GM12891 (cell line): Measurements from ENCODE around the gene GM2A.
A peak's percentile ranks its signal among the peaks of the same experiment; 100 is the strongest.

ENCODE experiments used
- PAX5 ChIP-seq: IDR thresholded peaks from 2 replicates; pipeline ENCODE4 v1.6.1; 2011; ENCODE audit warnings: low read length, moderate library complexity, mild to moderate bottlenecking; ENCODE audit not compliant: insufficient read depth, severe bottlenecking
- POLR2A ChIP-seq: IDR thresholded peaks from 2 replicates; pipeline ENCODE4 v1.6.1; 2011; ENCODE audit warnings: low read depth, low read length, control low read depth
- POLR2AphosphoS5 ChIP-seq: IDR thresholded peaks from 2 replicates; pipeline ENCODE4 v1.6.1; 2011; ENCODE audit warnings: low read depth, low read length, control low read depth
- POU2F2 ChIP-seq: IDR thresholded peaks from 2 replicates; pipeline ENCODE4 v1.6.1; 2011; ENCODE audit warnings: low read depth, mild to moderate bottlenecking, control low read depth, low read length, moderate library complexity
- SPI1 ChIP-seq: IDR thresholded peaks from 2 replicates; pipeline ENCODE4 v1.6.1; 2011; ENCODE audit warnings: low read depth, low read length, control low read depth
- TAF1 ChIP-seq: IDR thresholded peaks from 2 replicates; pipeline ENCODE4 v1.6.1; 2011; ENCODE audit warnings: low read depth, low read length, control low read depth

GRCh38 chr5:151257731-151258181 is 4.8 kb downstream of the GM2A start:
- TF ChIP-seq POLR2A, result no peak
- TF ChIP-seq POLR2AphosphoS5, result 0 out of 2 replicates have a peak, but pooled peaks have one; percentile 25
- TF ChIP-seq TAF1, result no peak
- TF ChIP-seq PAX5, result no peak
- peak; percentile 95 for TF ChIP-seq SPI1
- no peak for TF ChIP-seq POU2F2
